ENCODE results near the gene CACNA1I. TPM values are rescaled to one million over a fixed set of nuclear protein-coding genes. Genes with fewer than 3 reads are reported as not detected.
A peak's percentile ranks its signal among the peaks of the same experiment; 100 is the strongest.

CACNA1I gene
- total and polyA plus RNA-seq, 12 donors: under 0.01 to 0.06 (median 0.05) TPM; not detected in 6

DNA sequence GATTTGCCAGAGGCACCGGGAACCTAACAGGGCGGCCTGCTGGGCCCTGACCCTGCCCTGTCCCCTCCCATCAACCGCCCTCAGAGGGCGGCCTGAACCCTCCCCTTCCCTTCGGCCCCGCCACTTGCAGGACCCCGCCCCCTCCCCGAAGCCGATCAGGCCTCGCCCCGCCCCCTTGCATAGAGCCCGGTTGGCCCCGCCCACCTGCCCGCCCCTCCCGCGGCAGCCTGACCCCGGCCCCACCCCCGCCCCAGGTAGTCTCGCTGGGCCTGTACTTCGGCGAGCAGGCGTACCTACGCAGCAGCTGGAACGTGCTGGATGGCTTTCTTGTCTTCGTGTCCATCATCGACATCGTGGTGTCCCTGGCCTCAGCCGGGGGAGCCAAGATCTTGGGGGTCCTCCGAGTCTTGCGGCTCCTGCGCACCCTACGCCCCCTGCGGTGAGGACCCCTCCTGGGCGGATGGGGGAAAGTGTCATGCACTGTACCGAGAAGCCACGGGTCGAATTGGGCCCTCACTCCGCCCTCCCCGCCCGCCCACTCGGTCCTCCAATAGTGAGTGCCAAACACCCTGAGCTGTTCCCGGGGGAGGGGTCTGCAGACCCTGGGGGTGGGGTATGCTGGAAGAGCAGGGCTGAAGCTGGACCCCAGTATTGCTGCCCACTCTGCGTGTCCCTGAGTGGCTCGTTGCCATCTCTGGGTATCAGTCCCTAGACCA, 94.1 kb downstream of the CACNA1I start:
- ATAC-seq (peak in 1 of 8 donors; percentile 16), DNase-seq (no peak)
- H3K4me3 ChIP-seq: no peak overlapping the region
- WGBS, 2 donors: 6 to 7% methylated on average over 43 to 44 of the region's 44 CpGs
- H3K9me3 ChIP-seq: peaks cover 0 to 7% (median 0%) of the 10 kb centered on the region in 11 donors
- intact Hi-C loops (cut with DNase I): no loop called here
- TF ChIP-seq, protein P1, sequence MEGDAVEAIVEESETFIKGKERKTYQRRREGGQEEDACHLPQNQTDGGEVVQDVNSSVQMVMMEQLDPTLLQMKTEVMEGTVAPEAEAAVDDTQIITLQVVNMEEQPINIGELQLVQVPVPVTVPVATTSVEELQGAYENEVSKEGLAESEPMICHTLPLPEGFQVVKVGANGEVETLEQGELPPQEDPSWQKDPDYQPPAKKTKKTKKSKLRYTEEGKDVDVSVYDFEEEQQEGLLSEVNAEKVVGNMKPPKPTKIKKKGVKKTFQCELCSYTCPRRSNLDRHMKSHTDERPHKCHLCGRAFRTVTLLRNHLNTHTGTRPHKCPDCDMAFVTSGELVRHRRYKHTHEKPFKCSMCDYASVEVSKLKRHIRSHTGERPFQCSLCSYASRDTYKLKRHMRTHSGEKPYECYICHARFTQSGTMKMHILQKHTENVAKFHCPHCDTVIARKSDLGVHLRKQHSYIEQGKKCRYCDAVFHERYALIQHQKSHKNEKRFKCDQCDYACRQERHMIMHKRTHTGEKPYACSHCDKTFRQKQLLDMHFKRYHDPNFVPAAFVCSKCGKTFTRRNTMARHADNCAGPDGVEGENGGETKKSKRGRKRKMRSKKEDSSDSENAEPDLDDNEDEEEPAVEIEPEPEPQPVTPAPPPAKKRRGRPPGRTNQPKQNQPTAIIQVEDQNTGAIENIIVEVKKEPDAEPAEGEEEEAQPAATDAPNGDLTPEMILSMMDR (IDR thresholded peaks at IDR 0.05): no peak
- peaks cover 28 to 88% (median 73%) of the 10 kb centered on the region in 7 donors for H3K27me3 ChIP-seq
- H3K36me3 ChIP-seq: no peaks in the 10 kb centered on the region
- no peak overlapping the region for H3K27ac ChIP-seq
- peaks cover 0 to 22% (median 10%) of the 10 kb centered on the region in 9 donors for H3K4me1 ChIP-seq

DNA sequence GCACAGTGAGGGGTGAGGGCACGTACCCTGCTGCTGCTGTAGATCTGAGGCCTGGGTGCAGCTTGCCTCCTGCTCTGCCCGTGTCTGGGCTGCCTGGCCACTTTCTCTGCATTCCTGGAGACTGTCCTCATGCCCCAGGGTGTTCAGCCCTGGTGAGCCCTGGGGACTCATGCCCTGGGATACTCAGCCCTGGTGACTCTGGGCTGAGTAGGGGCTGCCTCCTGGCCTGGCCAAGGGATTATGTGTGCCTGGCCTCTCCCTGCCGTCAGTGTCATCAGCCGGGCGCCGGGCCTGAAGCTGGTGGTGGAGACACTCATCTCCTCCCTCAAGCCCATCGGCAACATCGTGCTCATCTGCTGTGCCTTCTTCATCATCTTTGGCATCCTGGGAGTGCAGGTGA, 94.7 kb downstream of the CACNA1I start:
- peaks cover 0 to 11% (median 0%) of the 10 kb centered on the region in 11 donors for H3K9me3 ChIP-seq
- DNase-seq (no peak), ATAC-seq (no peak)
- 46 to 49% methylated on average over 8 of the region's 8 CpGs for WGBS, 2 donors
- intact Hi-C loops (cut with DNase I): no loop called here
- H3K27me3 ChIP-seq: peaks cover 28 to 82% (median 67%) of the 10 kb centered on the region in 7 donors
- no peak overlapping the region for H3K4me3 ChIP-seq
- TF ChIP-seq, protein P1 (IDR thresholded peaks at IDR 0.05): no peak
- no peaks in the 10 kb centered on the region for H3K36me3 ChIP-seq
- H3K27ac ChIP-seq: no peak overlapping the region
- peaks cover 0 to 22% (median 10%) of the 10 kb centered on the region in 9 donors for H3K4me1 ChIP-seq

DNA sequence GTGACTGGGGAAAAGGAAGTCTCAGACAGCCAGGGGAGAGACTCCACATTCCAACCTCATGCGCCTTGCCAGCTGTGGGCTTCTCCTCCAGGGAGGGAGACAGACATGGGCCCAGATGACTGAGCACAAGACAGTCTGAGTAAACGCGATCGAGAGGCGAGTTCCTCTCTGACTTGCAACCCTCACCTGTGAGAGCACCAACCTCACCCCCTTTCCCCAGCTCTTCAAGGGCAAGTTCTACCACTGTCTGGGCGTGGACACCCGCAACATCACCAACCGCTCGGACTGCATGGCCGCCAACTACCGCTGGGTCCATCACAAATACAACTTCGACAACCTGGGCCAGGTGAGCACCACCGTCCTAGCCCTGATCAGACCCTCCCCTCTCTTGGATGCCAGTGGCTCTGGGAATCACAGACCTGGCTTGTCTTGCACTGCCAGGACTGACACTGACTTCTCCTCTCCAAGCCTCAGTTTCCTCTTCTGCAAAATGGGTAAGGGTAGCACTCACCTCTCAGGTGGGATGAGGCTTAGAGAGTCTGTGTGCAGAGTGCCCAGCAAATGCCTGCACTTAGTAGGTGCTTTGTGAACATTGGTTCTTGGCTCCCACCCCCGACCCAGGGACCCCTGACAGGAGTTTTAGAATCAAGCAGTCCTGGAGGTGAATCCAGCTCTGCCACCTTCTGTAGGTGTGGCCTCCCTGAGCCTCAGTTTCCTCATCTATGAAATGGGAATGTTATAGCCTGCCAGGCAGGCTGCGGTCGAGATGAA, 95.3 kb downstream of the CACNA1I start:
- WGBS, 2 donors: 83 to 84% methylated on average over 16 of the region's 16 CpGs
- ATAC-seq (no peak), DNase-seq (no peak)
- Histone ChIP-seq H3K27ac (no peak overlapping the region), H3K36me3 (no peaks in the 10 kb centered on the region), H3K4me1 (peaks cover 0 to 22% (median 10%) of the 10 kb centered on the region in 9 donors), H3K9me3 (peaks cover 0 to 17% (median under 1%) of the 10 kb centered on the region in 11 donors), H3K4me3 (no peak overlapping the region), H3K27me3 (peaks cover 28 to 76% (median 61%) of the 10 kb centered on the region in 7 donors)
- TF ChIP-seq, protein P1 (IDR thresholded peaks at IDR 0.05): no peak
- intact Hi-C loops (cut with DNase I): no loop called here

DNA sequence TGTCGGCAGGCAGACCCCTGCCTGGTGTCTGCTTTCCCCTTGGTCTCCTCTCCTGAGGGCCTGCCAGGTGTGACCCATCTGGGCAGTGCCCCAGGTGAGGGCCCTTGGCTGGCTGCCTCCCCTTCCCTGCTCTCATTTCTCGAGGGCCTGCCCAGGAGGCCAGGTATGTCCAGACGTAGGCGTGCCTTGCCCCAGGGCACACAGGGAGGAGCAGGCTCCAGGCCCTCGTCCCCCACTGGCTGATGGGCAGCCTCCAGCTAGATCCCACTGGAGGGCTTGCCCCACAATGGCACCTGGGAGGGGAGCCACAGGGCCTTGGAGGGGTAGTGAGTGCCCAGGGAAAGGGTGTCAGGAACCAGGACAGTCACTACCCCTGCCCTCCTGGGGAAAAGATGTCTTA, 95.9 kb downstream of the CACNA1I start:
- H3K27me3 ChIP-seq: peaks cover 24 to 70% (median 55%) of the 10 kb centered on the region in 7 donors
- H3K9me3 ChIP-seq: peaks cover 0 to 23% (median 6%) of the 10 kb centered on the region in 11 donors
- ATAC-seq: no peak
- TF ChIP-seq, protein P1 (IDR thresholded peaks at IDR 0.05): no peak
- H3K27ac ChIP-seq: no peak overlapping the region
- intact Hi-C loops (cut with DNase I): no loop called here
- H3K4me1 ChIP-seq: peaks cover 0 to 22% (median 10%) of the 10 kb centered on the region in 9 donors
- DNase-seq: no peak
- 68 to 71% methylated on average over 5 of the region's 5 CpGs for WGBS, 2 donors
- no peak overlapping the region for H3K4me3 ChIP-seq
- H3K36me3 ChIP-seq: no peaks in the 10 kb centered on the region
